GM18502 (cell line): ENCODE data around the gene IFI16.

Experiments
- ATAC-seq: cut with Tn5 transposase; IDR thresholded peaks from one replicate; pipeline ENCODE4 v1.9.1; 2021; ENCODE audit warnings: mild to moderate bottlenecking; ENCODE audit not compliant: unreplicated experiment, poor library complexity

IFI16 gene

DNA sequence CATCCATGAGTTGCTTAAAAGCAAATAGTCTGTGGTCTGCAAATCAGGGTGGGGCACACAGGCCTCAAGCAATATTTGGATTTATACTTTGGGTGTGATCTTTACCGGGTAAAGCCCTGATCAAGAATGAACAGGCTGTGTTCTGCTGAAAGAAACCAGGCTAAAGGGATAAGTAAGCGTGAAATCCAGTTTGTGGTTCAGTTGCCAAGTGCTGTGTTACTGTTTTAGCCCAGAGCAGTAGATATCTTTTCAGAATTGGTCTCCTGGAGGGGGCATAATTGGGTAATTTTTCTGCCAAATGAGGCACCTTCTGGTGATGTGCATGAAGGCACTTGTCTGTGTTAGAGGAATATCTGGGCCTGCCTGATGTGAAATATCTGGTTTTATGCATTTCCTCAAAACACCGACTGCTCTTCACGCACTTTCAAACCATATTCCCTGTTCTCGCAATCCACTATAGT, 45.5 kb downstream of the IFI16 start:
- ATAC-seq, result no peak

- ATAC-seq, result no peak
Observed at GRCh38 chr1:159056069-159056698, 46.5 kb downstream of the IFI16 start.

GRCh38 chr1:159058751-159059150, 49.0 kb downstream of the IFI16 start:
- ATAC-seq, result no peak

- no peak for ATAC-seq
Observed at GRCh38 chr1:159065106-159065505, 55.4 kb downstream of the IFI16 start.

DNA sequence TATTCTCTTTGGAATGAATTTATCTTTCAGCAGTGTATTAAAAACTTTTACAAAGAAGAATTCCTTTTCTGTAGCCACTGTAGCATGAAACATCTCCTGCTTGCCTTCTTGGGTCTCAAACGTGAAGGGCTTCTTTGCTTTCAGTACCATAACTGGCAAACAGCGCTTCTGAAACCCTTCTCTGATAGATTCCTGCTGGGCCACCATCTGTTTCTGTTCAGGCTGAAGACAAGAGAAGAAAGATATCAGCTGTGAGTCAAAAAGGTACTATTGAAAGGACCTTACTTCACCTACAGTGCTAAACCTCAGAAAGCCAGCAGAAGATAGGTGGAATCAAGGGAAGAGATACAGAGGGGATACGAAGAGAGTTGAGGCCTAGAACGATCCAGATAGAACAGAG, 56.4 kb downstream of the IFI16 start:
- no peak for ATAC-seq

DNA sequence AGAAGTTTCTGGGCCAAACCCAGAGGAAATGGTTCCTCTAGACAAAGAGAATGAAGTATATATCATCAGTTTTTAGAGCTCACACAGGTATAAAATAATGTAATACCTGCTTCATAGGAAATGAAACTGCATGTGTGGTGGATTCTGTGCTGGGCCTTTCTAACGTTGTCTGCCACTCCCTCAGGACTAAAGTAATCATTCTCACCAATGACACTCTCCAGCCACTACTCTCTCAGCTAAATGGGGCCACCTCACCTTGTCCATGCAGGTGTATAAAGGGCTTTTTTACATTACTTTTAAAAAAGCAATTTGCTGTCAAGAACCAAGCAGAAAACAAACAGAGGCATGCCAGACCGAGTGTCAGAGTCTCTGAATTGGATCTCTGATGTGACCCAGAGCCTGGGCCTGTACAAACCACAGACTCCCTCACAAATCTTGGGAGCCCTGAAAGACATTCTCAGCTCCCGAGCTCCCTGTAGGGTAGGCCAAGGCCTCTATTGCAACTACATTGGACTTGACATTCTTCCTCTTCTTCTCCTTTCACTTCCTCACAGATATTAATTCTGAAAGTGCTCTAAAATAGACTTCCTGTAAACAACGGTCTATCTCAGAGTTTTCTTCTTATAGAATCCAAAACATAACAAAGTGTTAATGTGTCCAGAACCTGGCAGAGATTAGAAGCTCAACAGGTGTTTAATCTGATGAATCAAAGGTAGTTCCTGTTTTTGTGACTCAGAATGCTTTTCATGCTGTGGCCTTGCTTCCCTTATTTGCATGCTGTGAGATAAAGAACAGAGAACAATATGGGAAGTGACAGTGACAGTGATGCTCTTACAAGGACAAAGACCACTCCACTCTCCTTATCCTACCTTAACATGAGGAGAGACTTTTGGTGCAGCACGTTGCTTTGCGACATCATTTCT, 58.3 kb downstream of the IFI16 start:
- peak; percentile 88 for ATAC-seq

DNA sequence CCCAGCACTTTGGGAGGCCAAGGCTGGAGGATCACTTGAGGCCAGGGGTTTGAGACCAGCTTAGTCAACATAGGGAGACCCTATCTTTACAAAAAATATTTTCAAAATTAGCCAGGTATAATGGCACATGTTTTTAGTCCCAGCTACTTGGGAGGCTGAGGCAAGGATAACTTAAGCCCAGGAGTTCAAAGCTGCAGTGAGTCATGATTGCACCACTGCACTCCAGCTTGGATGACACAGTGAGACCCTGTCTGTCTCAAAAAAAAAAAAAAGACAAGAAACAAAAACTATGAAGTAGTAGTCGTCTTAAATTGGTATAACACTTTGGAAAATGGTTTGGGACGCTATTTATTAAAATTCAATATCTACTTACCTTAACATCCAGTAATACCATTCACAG, 59.2 kb downstream of the IFI16 start:
- no peak for ATAC-seq

GRCh38 chr1:159071970-159072582, 62.4 kb downstream of the IFI16 start:
- ATAC-seq, result no peak

- peak; percentile 90 for ATAC-seq
Observed at GRCh38 chr1:159076438-159077119, 66.9 kb downstream of the IFI16 start, which contains the start of gene AIM2. Gene AIM2, minus strand, starts transcription at chr1:159076766. Its CDS starts 3,267 bp downstream, at chr1:159073499.

- peak; percentile 77 for ATAC-seq
Observed at GRCh38 chr1:159077120-159077961, 67.6 kb downstream of the IFI16 start.

GRCh38 chr1:159079525-159079924, 69.8 kb downstream of the IFI16 start:
- ATAC-seq, result no peak

- no peak for ATAC-seq
Observed at GRCh38 chr1:159081626-159082025, 71.9 kb downstream of the IFI16 start.

- no peak for ATAC-seq
Observed at GRCh38 chr1:159083013-159083412, 73.3 kb downstream of the IFI16 start.

GRCh38 chr1:159084152-159084551, 74.4 kb downstream of the IFI16 start:
- no peak for ATAC-seq

DNA sequence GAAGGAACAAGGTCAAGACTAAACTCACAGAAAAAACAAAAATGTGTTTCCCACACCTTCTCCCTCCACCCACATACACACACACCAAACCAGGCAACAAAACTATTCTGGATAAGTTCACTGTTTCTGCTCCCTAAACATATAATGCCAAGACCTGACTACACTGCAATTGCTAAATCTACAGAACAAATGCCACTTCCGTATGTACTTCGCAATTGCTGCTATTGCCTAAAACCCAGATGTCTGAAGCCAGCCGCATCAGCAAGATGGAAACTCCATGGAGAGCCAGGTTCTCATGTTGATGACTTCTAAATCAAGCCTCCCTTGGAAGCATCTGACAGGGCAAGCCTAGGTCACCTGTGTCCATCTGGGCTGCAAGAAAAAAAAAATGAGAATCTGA, 75.2 kb downstream of the IFI16 start:
- ATAC-seq, result no peak

DNA sequence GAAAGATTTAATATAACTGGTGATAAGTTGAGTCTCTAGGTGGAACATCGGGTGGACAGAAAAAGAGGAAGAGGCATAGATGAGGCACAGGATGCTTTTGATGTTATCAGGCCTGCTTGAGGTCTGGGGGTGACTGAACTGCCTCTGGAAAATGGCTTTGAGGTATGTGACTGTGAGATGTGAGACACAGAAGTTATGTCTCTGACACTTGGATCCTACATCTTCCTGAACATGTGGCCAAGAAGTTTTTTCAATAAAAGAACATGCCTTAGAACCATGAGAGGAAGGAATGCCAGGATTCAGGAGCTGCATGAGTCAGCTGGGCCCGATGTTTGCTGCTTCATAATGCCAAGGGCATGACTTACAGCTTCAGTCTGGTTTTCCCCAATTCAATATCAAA, 78.3 kb downstream of the IFI16 start:
- no peak for ATAC-seq

- ATAC-seq, result no peak
Observed at GRCh38 chr1:159088546-159089183, 79.0 kb downstream of the IFI16 start.

- no peak for ATAC-seq
Observed at GRCh38 chr1:159089184-159089791, 79.6 kb downstream of the IFI16 start.
